Tibial artery (tissue), 4 donors: ENCODE results near the gene SEC14L6.

Source experiments
- DNase-seq, 2 donors: peaks; one replicate each; pipeline ENCODE4 v3.0.0-alpha.2; 2019
- H3K27ac ChIP-seq, 2 donors: fragments of 200-600 bp; sonication (generic) in 1 of 2; 1 replicate in 1 of 2; 2 replicates in 1 of 2; pipeline ENCODE4 v1.5.1; 2018 to 2019; ENCODE audit warnings: mild to moderate bottlenecking in 1 of 2
- H3K27me3 ChIP-seq, 2 donors: fragments of 200-600 bp; sonication (generic) in 1 of 2; one replicate each; pipeline versions ENCODE4 v1.5.1 to v1.6.0; 2016 to 2019
- H3K36me3 ChIP-seq, 3 donors: fragments of 200-600 bp; sonication (generic) in 2 of 3; one replicate each; pipeline ENCODE4 v1.5.1; 2016 to 2019; ENCODE audit warnings: mild to moderate bottlenecking in 2 of 3
- H3K4me1 ChIP-seq, 4 donors: fragments of 200-600 bp; sonication (generic) in 2 of 4; 1 replicate in 3 of 4; 2 replicates in 1 of 4; pipeline ENCODE4 v1.5.1; 2016 to 2019
- H3K4me3 ChIP-seq, 2 donors: fragments of 200-600 bp; sonication (generic) in 1 of 2; 1 replicate in 1 of 2; 2 replicates in 1 of 2; pipeline ENCODE4 v1.5.1; 2018 to 2019; ENCODE audit warnings: mild to moderate bottlenecking in 2 of 2
- H3K9me3 ChIP-seq, 3 donors: fragments of 200-600 bp; sonication (generic) in 1 of 3; one replicate each; pipeline ENCODE4 v1.5.1; 2016 to 2019
- CTCF ChIP-seq, 2 experiments: fragments of 200-600 bp in 1 of 2; fragments of 450-650 bp in 1 of 2; IDR thresholded peaks; one replicate each; pipeline ENCODE4 v1.5.1; 2017 to 2019; ENCODE audit warnings: antibody characterized with exemption in 2 of 2, mild to moderate bottlenecking in 1 of 2, moderate library complexity in 1 of 2
- intact Hi-C: fragments of 100-400 bp; cut with DNase I; formaldehyde crosslinking; loops from one replicate; pipeline ENCODE4 v1.15.0; 2023; ENCODE audit warnings: low total_unique reads

The SEC14L6 gene

GRCh38 chr22:30526656-30527055 lies 19.9 kb downstream of the SEC14L6 start:
- H3K27me3 ChIP-seq: peaks cover 0 to 15% of the 10 kb centered on the region in 2 donors
- TF ChIP-seq CTCF (IDR thresholded peaks at IDR 0.05): no peak
- H3K4me3 ChIP-seq: no peak overlapping the region
- no peaks in the 10 kb centered on the region for H3K36me3 ChIP-seq
- H3K4me1 ChIP-seq: no peaks in the 10 kb centered on the region
- intact Hi-C loops: no loop called here
- no peak overlapping the region for H3K27ac ChIP-seq
- no peak for DNase-seq
- H3K9me3 ChIP-seq: no peaks in the 10 kb centered on the region

DNA sequence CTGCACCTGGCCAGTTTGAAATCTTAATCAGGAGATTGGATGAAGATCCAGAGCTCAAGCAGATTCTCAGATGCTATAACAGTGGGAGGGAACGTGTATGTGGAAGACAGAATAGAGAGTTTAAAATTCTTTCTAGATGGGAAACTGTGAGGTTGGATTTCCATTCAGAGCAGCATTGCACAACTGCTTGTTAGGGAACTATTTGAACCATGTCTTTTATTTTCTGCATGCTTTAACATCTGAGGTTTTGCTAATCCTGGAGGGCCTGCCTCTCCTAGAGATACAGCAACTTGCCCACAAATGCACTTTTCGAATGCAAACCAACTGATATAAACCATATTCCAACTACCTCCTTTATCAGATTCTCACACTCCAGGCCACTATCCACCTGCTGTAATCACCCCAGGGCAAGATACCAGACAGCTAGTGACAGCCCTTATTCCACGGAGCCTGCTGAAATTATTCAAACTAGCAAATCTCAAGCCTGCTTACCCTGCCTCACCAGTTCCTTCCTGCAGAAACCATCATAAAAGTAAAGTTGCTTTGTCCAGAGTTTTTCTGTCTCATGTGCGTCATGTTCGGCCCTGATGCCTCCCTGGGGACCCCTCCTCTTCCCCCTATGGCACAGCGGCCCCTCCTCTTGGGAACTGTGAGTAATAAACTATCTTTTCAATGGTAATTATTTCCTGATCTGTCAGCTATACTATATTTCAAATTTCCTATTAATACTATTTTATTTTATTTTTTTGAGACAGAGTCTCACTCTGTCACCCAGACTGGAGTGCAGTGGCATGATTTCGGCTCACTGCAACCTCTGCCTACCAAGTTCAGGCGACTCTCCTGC lies 22.7 kb downstream of the SEC14L6 start:
- no peak for DNase-seq

DNA sequence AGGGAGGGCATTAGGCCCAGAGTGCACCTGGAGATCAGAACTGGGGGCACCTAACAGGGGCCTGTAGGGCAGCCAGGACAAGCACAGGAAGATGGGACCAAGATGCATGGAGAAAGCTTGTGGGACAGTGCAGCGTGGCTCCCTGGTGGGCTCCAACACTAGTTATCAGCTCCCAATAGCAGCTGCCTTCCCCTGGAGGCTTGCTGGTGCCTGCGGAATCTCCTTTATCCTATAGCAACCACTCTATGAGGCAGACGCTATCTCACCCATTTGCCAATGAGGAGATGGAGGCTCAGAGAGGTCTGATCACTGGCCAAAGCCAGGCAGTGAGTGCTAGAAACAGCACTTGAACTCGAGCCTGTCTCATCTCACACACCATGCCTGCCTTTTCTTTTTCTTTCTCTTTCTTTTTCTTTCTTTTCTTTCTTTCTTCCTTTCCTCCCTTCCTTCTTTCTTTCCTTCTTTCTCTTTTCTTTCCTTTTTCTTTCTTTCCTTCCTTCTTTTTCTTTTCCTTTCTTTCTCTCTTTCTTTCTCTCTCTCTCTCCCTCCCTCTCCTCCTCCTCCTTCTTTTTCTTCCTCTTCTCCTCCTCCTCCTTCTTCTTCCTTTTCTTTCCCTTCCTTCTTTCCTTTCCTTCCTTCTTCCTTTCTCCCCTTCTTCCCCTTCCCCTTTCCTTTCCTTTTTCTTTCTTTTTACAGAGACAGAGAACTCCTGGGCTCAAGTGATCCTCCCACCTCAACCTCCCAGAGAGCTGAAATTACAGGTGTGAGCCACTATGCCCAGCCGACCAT lies 25.0 kb downstream of the SEC14L6 start:
- no peak overlapping the region for H3K4me3 ChIP-seq
- H3K27ac ChIP-seq: no peak overlapping the region
- H3K36me3 ChIP-seq: no peaks in the 10 kb centered on the region
- no peaks in the 10 kb centered on the region for H3K9me3 ChIP-seq
- intact Hi-C loops: no loop called here
- no peak for DNase-seq
- no peak for TF ChIP-seq CTCF (IDR thresholded peaks at IDR 0.05)
- H3K4me1 ChIP-seq: no peaks in the 10 kb centered on the region
- peaks cover 0 to 32% of the 10 kb centered on the region in 2 donors for H3K27me3 ChIP-seq

More for the DNA sequence above, 22.7 kb downstream of the SEC14L6 start:
- no peak overlapping the region for H3K27ac ChIP-seq
- H3K27me3 ChIP-seq: peaks cover 0 to 29% of the 10 kb centered on the region in 2 donors
- no peaks in the 10 kb centered on the region for H3K36me3 ChIP-seq
- H3K4me3 ChIP-seq: no peak overlapping the region
- no peaks in the 10 kb centered on the region for H3K4me1 ChIP-seq
- no peaks in the 10 kb centered on the region for H3K9me3 ChIP-seq
- intact Hi-C loops: no loop called here
- TF ChIP-seq CTCF (IDR thresholded peaks at IDR 0.05): no peak

GRCh38 chr22:30519842-30520425 lies 26.6 kb downstream of the SEC14L6 start:
- no peak overlapping the region for H3K4me3 ChIP-seq
- no peak overlapping the region for H3K27ac ChIP-seq
- no peaks in the 10 kb centered on the region for H3K36me3 ChIP-seq
- H3K4me1 ChIP-seq: no peaks in the 10 kb centered on the region
- H3K27me3 ChIP-seq: peaks cover 0 to 23% of the 10 kb centered on the region in 2 donors
- DNase-seq: no peak
- H3K9me3 ChIP-seq: no peaks in the 10 kb centered on the region
- intact Hi-C loops: no loop called here
- TF ChIP-seq CTCF (IDR thresholded peaks at IDR 0.05): no peak

DNA sequence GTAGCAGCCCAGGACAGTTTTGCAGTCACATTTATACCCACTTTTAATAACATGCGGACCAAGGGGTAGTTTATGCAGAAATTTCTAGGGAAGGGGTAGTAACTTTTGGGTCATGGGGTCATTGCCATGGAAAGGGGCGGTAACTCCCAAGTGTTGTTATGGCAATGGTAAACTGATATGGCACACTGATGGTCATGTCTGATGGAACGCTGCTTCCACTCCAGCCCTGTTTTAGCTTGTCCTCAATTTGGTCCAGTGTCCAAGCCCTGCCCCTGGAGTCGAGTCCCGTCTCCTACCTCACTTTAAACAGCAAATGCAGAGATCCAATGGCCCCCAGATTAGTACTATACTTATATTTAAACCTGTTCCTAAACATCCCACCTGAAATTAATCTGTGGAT lies 29.8 kb downstream of the SEC14L6 start:
- no peak for TF ChIP-seq CTCF (IDR thresholded peaks at IDR 0.05)
- Histone ChIP-seq H3K27me3 (peaks cover 0 to 20% of the 10 kb centered on the region in 2 donors), H3K9me3 (no peaks in the 10 kb centered on the region), H3K4me1 (no peaks in the 10 kb centered on the region), H3K27ac (no peak overlapping the region), H3K36me3 (no peaks in the 10 kb centered on the region), H3K4me3 (no peak overlapping the region)
- intact Hi-C loops: no loop called here
- no peak for DNase-seq
